Measurements from ENCODE around the gene EMILIN3.

DNA sequence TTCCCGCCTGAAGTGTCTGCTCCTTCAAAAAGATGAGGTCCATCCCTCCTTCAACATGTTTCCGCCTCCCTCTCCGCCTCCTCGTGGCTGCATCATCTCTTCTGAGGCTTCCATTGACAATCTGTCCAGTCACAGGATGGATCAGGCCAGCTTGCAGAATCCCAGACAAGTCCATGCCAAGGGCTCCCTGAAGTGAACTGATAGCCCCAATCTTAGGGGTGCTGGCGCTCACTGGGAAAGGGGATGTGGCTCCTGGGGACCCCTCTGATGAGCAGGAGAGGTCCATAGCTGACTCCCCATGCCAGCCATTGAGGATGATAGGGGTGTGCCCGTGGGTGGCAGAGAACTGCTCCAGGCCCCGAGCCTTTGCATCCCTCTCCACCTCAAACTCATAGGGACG lies 48.6 kb upstream of the EMILIN3 start:
- TF ChIP-seq, protein P1, sequence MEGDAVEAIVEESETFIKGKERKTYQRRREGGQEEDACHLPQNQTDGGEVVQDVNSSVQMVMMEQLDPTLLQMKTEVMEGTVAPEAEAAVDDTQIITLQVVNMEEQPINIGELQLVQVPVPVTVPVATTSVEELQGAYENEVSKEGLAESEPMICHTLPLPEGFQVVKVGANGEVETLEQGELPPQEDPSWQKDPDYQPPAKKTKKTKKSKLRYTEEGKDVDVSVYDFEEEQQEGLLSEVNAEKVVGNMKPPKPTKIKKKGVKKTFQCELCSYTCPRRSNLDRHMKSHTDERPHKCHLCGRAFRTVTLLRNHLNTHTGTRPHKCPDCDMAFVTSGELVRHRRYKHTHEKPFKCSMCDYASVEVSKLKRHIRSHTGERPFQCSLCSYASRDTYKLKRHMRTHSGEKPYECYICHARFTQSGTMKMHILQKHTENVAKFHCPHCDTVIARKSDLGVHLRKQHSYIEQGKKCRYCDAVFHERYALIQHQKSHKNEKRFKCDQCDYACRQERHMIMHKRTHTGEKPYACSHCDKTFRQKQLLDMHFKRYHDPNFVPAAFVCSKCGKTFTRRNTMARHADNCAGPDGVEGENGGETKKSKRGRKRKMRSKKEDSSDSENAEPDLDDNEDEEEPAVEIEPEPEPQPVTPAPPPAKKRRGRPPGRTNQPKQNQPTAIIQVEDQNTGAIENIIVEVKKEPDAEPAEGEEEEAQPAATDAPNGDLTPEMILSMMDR (IDR thresholded peaks at IDR 0.05; ENCODE audit: insufficient read depth, low read length, poor library complexity, severe bottlenecking), result no peak
- no peak for TF ChIP-seq EZH2phosphoT487 (conservative IDR thresholded peaks at IDR 0.05; ENCODE audit: low read length)

All from SU-DHL-6 (cell line).